ENCODE data around the gene RPUSD1.

DNA sequence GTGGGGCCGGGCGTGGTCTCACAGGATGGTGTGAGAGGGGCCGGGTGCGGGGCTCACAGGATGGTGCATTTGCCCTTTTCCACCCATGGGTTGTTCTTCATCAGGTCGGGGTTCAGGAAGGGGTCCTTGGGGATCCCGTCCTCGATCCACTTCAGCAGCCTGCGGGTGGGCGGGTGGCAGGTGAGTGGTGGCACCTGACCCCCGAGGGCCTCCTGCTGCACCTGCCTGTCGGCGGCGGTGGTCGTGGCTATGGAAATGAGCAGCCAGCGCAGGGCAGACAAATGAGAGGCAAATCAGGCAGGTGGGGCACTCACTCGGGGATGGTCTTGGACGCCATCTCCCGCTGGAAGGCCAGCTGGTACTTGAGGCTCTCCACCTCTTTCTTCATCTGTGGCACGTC lies 10.5 kb upstream of the RPUSD1 start:
- TF ChIP-seq GATA2 (IDR thresholded peaks at IDR 0.05; ENCODE audit: low read depth, low read length) (no peak), GATA3 (IDR thresholded peaks at IDR 0.05; ENCODE audit: low read depth, low read length) (no peak)
